ENCODE results near the gene RALGAPB.

RALGAPB gene

GRCh38 chr20:38528167-38528566 is 55.5 kb downstream of the RALGAPB start:
- Histone ChIP-seq H3K4me3 (ENCODE audit: low read depth in 1 of 2, low read length in 2 of 2) (no peak overlapping the region), H3K36me3 (ENCODE audit: control insufficient read depth in 1 of 2, insufficient read depth in 2 of 2, low read length in 2 of 2) (peaks cover 37 to 42% of the 10 kb centered on the region in 2 donors), H3K27ac (ENCODE audit: low read length) (no peak overlapping the region), H3K9me3 (ENCODE audit: control insufficient read depth in 1 of 2, low read length in 2 of 2) (no peaks in the 10 kb centered on the region), H3K4me1 (ENCODE audit: control insufficient read depth in 1 of 2, insufficient read depth in 2 of 2, low read length in 2 of 2) (no peaks in the 10 kb centered on the region), H3K27me3 (ENCODE audit: low read depth, low read length) (no peaks in the 10 kb centered on the region)

GRCh38 chr20:38531021-38531420 is 58.4 kb downstream of the RALGAPB start:
- Histone ChIP-seq H3K4me3 (ENCODE audit: low read depth in 1 of 2, low read length in 2 of 2) (no peak overlapping the region), H3K4me1 (ENCODE audit: control insufficient read depth in 1 of 2, insufficient read depth in 2 of 2, low read length in 2 of 2) (no peaks in the 10 kb centered on the region), H3K9me3 (ENCODE audit: control insufficient read depth in 1 of 2, low read length in 2 of 2) (no peaks in the 10 kb centered on the region), H3K36me3 (ENCODE audit: control insufficient read depth in 1 of 2, insufficient read depth in 2 of 2, low read length in 2 of 2) (peaks cover 43 to 53% of the 10 kb centered on the region in 2 donors), H3K27me3 (ENCODE audit: low read depth, low read length) (no peaks in the 10 kb centered on the region), H3K27ac (ENCODE audit: low read length) (no peak overlapping the region)

GRCh38 chr20:38534756-38535155 is 62.1 kb downstream of the RALGAPB start:
- no peaks in the 10 kb centered on the region for H3K27me3 ChIP-seq (ENCODE audit: low read depth, low read length)
- H3K4me1 ChIP-seq (ENCODE audit: control insufficient read depth in 1 of 2, insufficient read depth in 2 of 2, low read length in 2 of 2) = no peaks in the 10 kb centered on the region
- H3K27ac ChIP-seq (ENCODE audit: low read length) = no peak overlapping the region
- peaks cover 60 to 73% of the 10 kb centered on the region in 2 donors for H3K36me3 ChIP-seq (ENCODE audit: control insufficient read depth in 1 of 2, insufficient read depth in 2 of 2, low read length in 2 of 2)
- H3K9me3 ChIP-seq (ENCODE audit: control insufficient read depth in 1 of 2, low read length in 2 of 2) = no peaks in the 10 kb centered on the region
- H3K4me3 ChIP-seq (ENCODE audit: low read depth in 1 of 2, low read length in 2 of 2) = no peak overlapping the region

GRCh38 chr20:38536310-38536709 is 63.7 kb downstream of the RALGAPB start:
- no peaks in the 10 kb centered on the region for H3K27me3 ChIP-seq (ENCODE audit: low read depth, low read length)
- H3K4me3 ChIP-seq (ENCODE audit: low read depth in 1 of 2, low read length in 2 of 2) = no peak overlapping the region
- peaks cover 67 to 86% of the 10 kb centered on the region in 2 donors for H3K36me3 ChIP-seq (ENCODE audit: control insufficient read depth in 1 of 2, insufficient read depth in 2 of 2, low read length in 2 of 2)
- H3K27ac ChIP-seq (ENCODE audit: low read length) = no peak overlapping the region
- no peaks in the 10 kb centered on the region for H3K4me1 ChIP-seq (ENCODE audit: control insufficient read depth in 1 of 2, insufficient read depth in 2 of 2, low read length in 2 of 2)
- no peaks in the 10 kb centered on the region for H3K9me3 ChIP-seq (ENCODE audit: control insufficient read depth in 1 of 2, low read length in 2 of 2)

GRCh38 chr20:38537176-38537575 is 64.5 kb downstream of the RALGAPB start:
- no peak overlapping the region for H3K4me3 ChIP-seq (ENCODE audit: low read depth in 1 of 2, low read length in 2 of 2)
- no peaks in the 10 kb centered on the region for H3K9me3 ChIP-seq (ENCODE audit: control insufficient read depth in 1 of 2, low read length in 2 of 2)
- no peaks in the 10 kb centered on the region for H3K27me3 ChIP-seq (ENCODE audit: low read depth, low read length)
- H3K36me3 ChIP-seq (ENCODE audit: control insufficient read depth in 1 of 2, insufficient read depth in 2 of 2, low read length in 2 of 2) = peaks cover 71 to 85% of the 10 kb centered on the region in 2 donors
- no peaks in the 10 kb centered on the region for H3K4me1 ChIP-seq (ENCODE audit: control insufficient read depth in 1 of 2, insufficient read depth in 2 of 2, low read length in 2 of 2)
- H3K27ac ChIP-seq (ENCODE audit: low read length) = no peak overlapping the region

GRCh38 chr20:38538789-38539188 is 66.1 kb downstream of the RALGAPB start:
- no peaks in the 10 kb centered on the region for H3K9me3 ChIP-seq (ENCODE audit: control insufficient read depth in 1 of 2, low read length in 2 of 2)
- peaks cover 80 to 82% of the 10 kb centered on the region in 2 donors for H3K36me3 ChIP-seq (ENCODE audit: control insufficient read depth in 1 of 2, insufficient read depth in 2 of 2, low read length in 2 of 2)
- H3K27me3 ChIP-seq (ENCODE audit: low read depth, low read length) = no peaks in the 10 kb centered on the region
- no peak overlapping the region for H3K27ac ChIP-seq (ENCODE audit: low read length)
- no peak overlapping the region for H3K4me3 ChIP-seq (ENCODE audit: low read depth in 1 of 2, low read length in 2 of 2)
- H3K4me1 ChIP-seq (ENCODE audit: control insufficient read depth in 1 of 2, insufficient read depth in 2 of 2, low read length in 2 of 2) = peaks cover 0 to 11% of the 10 kb centered on the region in 2 donors

GRCh38 chr20:38543014-38543906 is 70.6 kb downstream of the RALGAPB start:
- no peak overlapping the region for H3K4me3 ChIP-seq (ENCODE audit: low read depth in 1 of 2, low read length in 2 of 2)
- no peaks in the 10 kb centered on the region for H3K27me3 ChIP-seq (ENCODE audit: low read depth, low read length)
- no peak overlapping the region for H3K27ac ChIP-seq (ENCODE audit: low read length)
- peaks cover 0 to 11% of the 10 kb centered on the region in 2 donors for H3K4me1 ChIP-seq (ENCODE audit: control insufficient read depth in 1 of 2, insufficient read depth in 2 of 2, low read length in 2 of 2)
- no peaks in the 10 kb centered on the region for H3K9me3 ChIP-seq (ENCODE audit: control insufficient read depth in 1 of 2, low read length in 2 of 2)
- peaks cover 75 to 79% of the 10 kb centered on the region in 2 donors for H3K36me3 ChIP-seq (ENCODE audit: control insufficient read depth in 1 of 2, insufficient read depth in 2 of 2, low read length in 2 of 2)

- Histone ChIP-seq H3K9me3 (ENCODE audit: control insufficient read depth in 1 of 2, low read length in 2 of 2) (no peaks in the 10 kb centered on the region), H3K27ac (ENCODE audit: low read length) (no peak overlapping the region), H3K36me3 (ENCODE audit: control insufficient read depth in 1 of 2, insufficient read depth in 2 of 2, low read length in 2 of 2) (peaks cover 59 to 63% of the 10 kb centered on the region in 2 donors), H3K4me3 (ENCODE audit: low read depth in 1 of 2, low read length in 2 of 2) (no peak overlapping the region), H3K4me1 (ENCODE audit: control insufficient read depth in 1 of 2, insufficient read depth in 2 of 2, low read length in 2 of 2) (peaks cover 0 to 11% of the 10 kb centered on the region in 2 donors), H3K27me3 (ENCODE audit: low read depth, low read length) (no peaks in the 10 kb centered on the region)
Measured at GRCh38 chr20:38545771-38546170, 73.1 kb downstream of the RALGAPB start.

GRCh38 chr20:38547288-38548085 is 74.8 kb downstream of the RALGAPB start:
- Histone ChIP-seq H3K4me1 (ENCODE audit: control insufficient read depth in 1 of 2, insufficient read depth in 2 of 2, low read length in 2 of 2) (peaks cover 0 to 10% of the 10 kb centered on the region in 2 donors), H3K4me3 (ENCODE audit: low read depth in 1 of 2, low read length in 2 of 2) (no peak overlapping the region), H3K27ac (ENCODE audit: low read length) (no peak overlapping the region), H3K36me3 (ENCODE audit: control insufficient read depth in 1 of 2, insufficient read depth in 2 of 2, low read length in 2 of 2) (peaks cover 53 to 61% of the 10 kb centered on the region in 2 donors), H3K9me3 (ENCODE audit: control insufficient read depth in 1 of 2, low read length in 2 of 2) (no peaks in the 10 kb centered on the region), H3K27me3 (ENCODE audit: low read depth, low read length) (no peaks in the 10 kb centered on the region)

GRCh38 chr20:38548356-38549083 is 75.9 kb downstream of the RALGAPB start:
- Histone ChIP-seq H3K4me3 (ENCODE audit: low read depth in 1 of 2, low read length in 2 of 2) (no peak overlapping the region), H3K9me3 (ENCODE audit: control insufficient read depth in 1 of 2, low read length in 2 of 2) (no peaks in the 10 kb centered on the region), H3K27me3 (ENCODE audit: low read depth, low read length) (no peaks in the 10 kb centered on the region), H3K36me3 (ENCODE audit: control insufficient read depth in 1 of 2, insufficient read depth in 2 of 2, low read length in 2 of 2) (peaks cover 57 to 69% of the 10 kb centered on the region in 2 donors), H3K27ac (ENCODE audit: low read length) (no peak overlapping the region), H3K4me1 (ENCODE audit: control insufficient read depth in 1 of 2, insufficient read depth in 2 of 2, low read length in 2 of 2) (no peaks in the 10 kb centered on the region)

- Histone ChIP-seq H3K27ac (ENCODE audit: low read length) (no peak overlapping the region), H3K4me1 (ENCODE audit: control insufficient read depth in 1 of 2, insufficient read depth in 2 of 2, low read length in 2 of 2) (no peaks in the 10 kb centered on the region), H3K36me3 (ENCODE audit: control insufficient read depth in 1 of 2, insufficient read depth in 2 of 2, low read length in 2 of 2) (peaks cover 64 to 82% of the 10 kb centered on the region in 2 donors), H3K27me3 (ENCODE audit: low read depth, low read length) (no peaks in the 10 kb centered on the region), H3K9me3 (ENCODE audit: control insufficient read depth in 1 of 2, low read length in 2 of 2) (no peaks in the 10 kb centered on the region), H3K4me3 (ENCODE audit: low read depth in 1 of 2, low read length in 2 of 2) (no peak overlapping the region)
Measured at GRCh38 chr20:38550274-38550673, 77.6 kb downstream of the RALGAPB start.
